Activated naive CD8-positive, alpha-beta T cell treated with anti-CD3 and anti-CD28 coated beads for 36 hours (primary cell): Measurements from ENCODE around the gene HAPLN3. TPM values are rescaled to one million over a fixed set of nuclear protein-coding genes. Genes with fewer than 3 reads are reported as not detected.

Experiments
- DNase-seq: peaks from one replicate; pipeline ENCODE4 v3.0.0; 2021
- H3K27ac Mint-ChIP-seq: one replicate; pipeline ENCODE4 v1.8.0; 2022; ENCODE audit warnings: mild to moderate bottlenecking, moderate library complexity, mixed read lengths
- H3K27me3 Mint-ChIP-seq: one replicate; pipeline ENCODE4 v1.8.0; 2022; ENCODE audit warnings: mild to moderate bottlenecking, mixed read lengths
- H3K36me3 Mint-ChIP-seq: one replicate; pipeline ENCODE4 v1.8.0; 2021; ENCODE audit warnings: mild to moderate bottlenecking, mixed read lengths
- H3K4me1 Mint-ChIP-seq: one replicate; pipeline ENCODE4 v1.8.0; 2021; ENCODE audit warnings: mixed read lengths
- H3K4me3 Mint-ChIP-seq: one replicate; pipeline ENCODE4 v1.8.0; 2022; ENCODE audit warnings: mild to moderate bottlenecking, moderate library complexity, mixed read lengths
- H3K9me3 Mint-ChIP-seq: one replicate; pipeline ENCODE4 v1.8.0; 2022; ENCODE audit warnings: mixed read lengths
- total RNA-seq, 2 experiments: library from RNA; stranded (reverse); gene quantifications; one replicate each; pipeline ENCODE4 v1.2.3, GENCODE V29; 2021

Gene HAPLN3
- total RNA-seq, 2 experiments from 2014 or later, result 82.6 to 83.2 TPM

GRCh38 chr15:88841236-88841635 lies 54.1 kb downstream of the HAPLN3 start:
- Mint-ChIP-seq H3K27me3 (peaks cover 3% of the 10 kb centered on the region), H3K27ac (no peak overlapping the region), H3K9me3 (no peaks in the 10 kb centered on the region), H3K4me1 (peaks cover 10% of the 10 kb centered on the region), H3K4me3 (no peak overlapping the region), H3K36me3 (no peaks in the 10 kb centered on the region)
- no peak for DNase-seq

- Mint-ChIP-seq H3K4me1 (peaks cover 6% of the 10 kb centered on the region), H3K4me3 (no peak overlapping the region), H3K9me3 (no peaks in the 10 kb centered on the region), H3K27me3 (peaks cover 3% of the 10 kb centered on the region), H3K27ac (no peak overlapping the region), H3K36me3 (no peaks in the 10 kb centered on the region)
- DNase-seq, result no peak
Measured at GRCh38 chr15:88839961-88840360, 55.4 kb downstream of the HAPLN3 start.

GRCh38 chr15:88839146-88839545 lies 56.2 kb downstream of the HAPLN3 start:
- Mint-ChIP-seq H3K36me3 (no peaks in the 10 kb centered on the region), H3K4me3 (no peak overlapping the region), H3K4me1 (peaks cover 1% of the 10 kb centered on the region), H3K9me3 (no peaks in the 10 kb centered on the region), H3K27ac (no peak overlapping the region), H3K27me3 (peaks cover 3% of the 10 kb centered on the region)
- DNase-seq, result no peak

- Mint-ChIP-seq H3K4me3 (no peak overlapping the region), H3K27me3 (peaks cover 3% of the 10 kb centered on the region), H3K9me3 (no peaks in the 10 kb centered on the region), H3K4me1 (peaks cover 1% of the 10 kb centered on the region), H3K36me3 (no peaks in the 10 kb centered on the region), H3K27ac (no peak overlapping the region)
- DNase-seq, result no peak
Measured at GRCh38 chr15:88838667-88839066, 56.7 kb downstream of the HAPLN3 start.

DNA sequence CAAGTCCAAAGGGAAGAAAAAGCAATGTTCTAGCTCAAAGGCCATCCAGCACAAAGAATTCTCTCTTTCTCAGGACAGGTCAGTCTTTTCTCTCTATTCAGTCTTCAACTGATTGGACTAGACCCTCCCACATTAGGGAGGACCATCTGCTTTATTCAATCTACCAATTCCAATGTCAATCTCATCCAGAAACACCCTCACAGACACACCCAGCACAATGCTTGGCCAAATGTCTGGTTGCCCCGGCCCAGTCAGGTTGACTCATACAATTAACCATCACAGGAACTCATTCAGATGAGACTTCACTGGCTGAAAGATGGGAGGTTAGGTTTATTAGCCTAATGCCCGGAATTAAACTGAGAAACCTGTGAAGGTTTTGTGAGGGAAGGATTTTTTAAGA lies 59.7 kb downstream of the HAPLN3 start:
- no peak for DNase-seq
- H3K27ac Mint-ChIP-seq, result no peak overlapping the region

DNA sequence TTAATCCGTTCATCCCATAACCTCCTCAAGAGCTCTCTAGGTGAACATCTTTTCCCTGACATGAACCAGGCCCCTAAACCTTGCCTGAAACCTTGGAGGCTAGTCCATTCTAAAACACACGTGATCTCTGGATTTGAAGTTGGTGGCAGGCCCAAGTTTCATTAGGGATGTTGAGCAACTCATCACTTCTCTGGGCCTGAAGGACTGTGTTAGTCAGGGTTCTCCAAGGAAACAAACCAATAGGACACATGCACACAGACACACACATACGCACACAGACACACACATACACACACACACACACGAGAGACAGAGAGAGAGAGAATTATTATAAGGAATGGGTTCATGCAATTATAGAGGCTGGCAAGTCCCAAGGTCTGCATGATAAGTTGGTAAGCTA lies 60.2 kb downstream of the HAPLN3 start:
- H3K27ac Mint-ChIP-seq, result no peak overlapping the region
- no peaks in the 10 kb centered on the region for H3K36me3 Mint-ChIP-seq
- peaks cover 3% of the 10 kb centered on the region for H3K27me3 Mint-ChIP-seq
- peaks cover 1% of the 10 kb centered on the region for H3K4me1 Mint-ChIP-seq
- no peak overlapping the region for H3K4me3 Mint-ChIP-seq
- DNase-seq, result no peak
- no peaks in the 10 kb centered on the region for H3K9me3 Mint-ChIP-seq

More for the DNA sequence above, 59.7 kb downstream of the HAPLN3 start:
- Mint-ChIP-seq H3K27me3 (peaks cover 3% of the 10 kb centered on the region), H3K9me3 (no peaks in the 10 kb centered on the region), H3K36me3 (no peaks in the 10 kb centered on the region), H3K4me1 (peaks cover 1% of the 10 kb centered on the region), H3K4me3 (no peak overlapping the region)

DNA sequence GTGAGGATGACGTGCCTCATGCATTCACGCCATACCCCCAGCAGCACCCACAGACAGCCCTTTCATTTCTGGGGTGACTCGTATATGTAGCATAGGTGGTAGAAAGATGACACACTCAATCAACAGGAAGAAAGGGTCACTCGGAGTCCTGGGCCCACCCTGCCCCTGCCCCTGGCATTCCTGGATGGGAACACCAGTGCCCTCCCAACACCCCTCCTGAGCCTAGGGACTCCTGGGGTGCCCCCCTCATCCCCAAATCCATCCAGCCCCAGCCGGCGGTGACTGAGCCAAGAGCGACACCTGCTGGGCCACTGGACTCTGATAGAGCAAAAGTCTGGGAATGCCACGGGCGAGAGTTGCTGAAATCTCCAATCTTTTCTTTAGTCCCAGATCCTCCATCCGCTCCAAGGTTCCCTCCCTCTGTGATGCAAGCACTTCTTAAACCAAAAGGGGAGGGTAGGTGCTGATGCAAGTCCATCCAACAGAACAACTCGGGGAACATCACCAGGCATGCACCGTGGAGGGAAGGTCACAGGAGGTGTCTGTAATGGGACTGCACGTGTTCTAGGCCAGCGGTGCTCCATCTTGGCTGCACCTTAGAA lies 61.0 kb downstream of the HAPLN3 start:
- DNase-seq, result no peak
- Mint-ChIP-seq H3K4me1 (peaks cover 1% of the 10 kb centered on the region), H3K9me3 (no peaks in the 10 kb centered on the region), H3K27me3 (peaks cover 3% of the 10 kb centered on the region), H3K36me3 (no peaks in the 10 kb centered on the region), H3K27ac (no peak overlapping the region), H3K4me3 (no peak overlapping the region)

DNA sequence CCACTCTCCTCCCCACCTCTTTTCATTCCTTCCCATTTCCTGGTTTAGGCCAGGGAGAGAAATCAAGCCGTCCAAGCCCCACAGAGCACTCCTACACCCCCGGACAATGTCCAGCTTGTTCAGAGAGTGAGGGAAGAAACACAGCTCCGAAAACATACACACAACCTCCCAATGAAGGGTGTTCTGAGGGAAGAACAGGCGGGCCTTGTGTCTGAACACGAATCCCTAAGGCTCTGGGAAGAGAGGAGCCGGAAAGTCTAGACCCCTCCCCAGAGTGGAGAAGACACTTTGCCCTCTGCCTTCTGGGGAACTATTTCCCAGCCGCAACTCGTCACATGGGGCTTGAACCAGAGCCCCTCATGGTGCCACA lies 61.6 kb downstream of the HAPLN3 start:
- no peaks in the 10 kb centered on the region for H3K36me3 Mint-ChIP-seq
- no peak overlapping the region for H3K27ac Mint-ChIP-seq
- peaks cover 1% of the 10 kb centered on the region for H3K4me1 Mint-ChIP-seq
- DNase-seq, result no peak
- H3K4me3 Mint-ChIP-seq, result no peak overlapping the region
- H3K27me3 Mint-ChIP-seq, result peaks cover under 1% of the 10 kb centered on the region
- H3K9me3 Mint-ChIP-seq, result no peaks in the 10 kb centered on the region

DNA sequence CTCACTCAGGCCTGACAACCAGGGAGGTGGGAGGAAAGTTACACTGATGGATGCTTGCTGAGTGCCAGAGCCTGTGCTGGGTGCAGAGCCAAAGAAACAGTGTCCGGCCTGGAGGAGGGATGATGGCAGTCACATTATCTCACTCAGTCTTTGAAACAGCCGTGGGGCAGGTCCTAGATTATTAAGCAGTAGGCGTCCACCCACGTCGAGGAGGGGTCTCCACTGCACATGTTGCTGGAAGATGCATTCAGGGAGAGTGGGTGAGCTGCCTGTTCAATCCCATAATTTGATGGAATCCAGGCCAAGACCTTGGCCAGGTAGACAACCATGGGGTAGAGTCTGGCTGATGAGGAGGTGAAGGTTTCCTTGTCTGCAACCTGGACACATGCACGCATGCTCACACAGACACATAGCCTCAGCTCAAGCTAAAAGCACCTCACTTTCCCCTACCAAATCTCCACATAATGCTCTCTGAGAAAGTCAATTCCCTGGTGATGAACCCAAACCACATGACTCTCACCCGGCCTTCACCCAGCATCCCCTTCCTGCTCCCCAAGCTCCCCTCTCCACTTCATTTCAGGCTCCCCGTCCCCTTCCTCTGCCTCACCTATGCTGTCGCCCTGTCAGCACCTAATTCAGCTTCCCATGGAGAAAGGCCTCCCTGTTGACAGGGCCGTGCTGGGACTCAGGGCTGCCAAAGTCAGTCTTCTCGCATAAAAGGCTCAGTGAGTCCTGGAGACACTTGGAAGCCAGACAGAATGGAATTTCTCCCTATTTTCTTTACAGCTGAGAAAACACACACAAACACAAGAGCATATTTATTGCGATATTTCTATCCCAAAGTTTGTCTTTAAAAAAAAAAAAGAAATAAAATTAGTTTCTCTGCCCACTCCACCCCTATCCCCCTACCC lies 62.3 kb downstream of the HAPLN3 start:
- Mint-ChIP-seq H3K27me3 (no peaks in the 10 kb centered on the region), H3K27ac (no peak overlapping the region), H3K9me3 (no peaks in the 10 kb centered on the region), H3K36me3 (no peaks in the 10 kb centered on the region), H3K4me1 (peaks cover 1% of the 10 kb centered on the region), H3K4me3 (no peak overlapping the region)
- no peak for DNase-seq

- peaks cover 1% of the 10 kb centered on the region for H3K4me1 Mint-ChIP-seq
- no peaks in the 10 kb centered on the region for H3K9me3 Mint-ChIP-seq
- H3K27me3 Mint-ChIP-seq, result no peaks in the 10 kb centered on the region
- no peaks in the 10 kb centered on the region for H3K36me3 Mint-ChIP-seq
- H3K4me3 Mint-ChIP-seq, result no peak overlapping the region
- no peak overlapping the region for H3K27ac Mint-ChIP-seq
- DNase-seq, result no peak
Measured at GRCh38 chr15:88830016-88830415, 65.3 kb downstream of the HAPLN3 start.

DNA sequence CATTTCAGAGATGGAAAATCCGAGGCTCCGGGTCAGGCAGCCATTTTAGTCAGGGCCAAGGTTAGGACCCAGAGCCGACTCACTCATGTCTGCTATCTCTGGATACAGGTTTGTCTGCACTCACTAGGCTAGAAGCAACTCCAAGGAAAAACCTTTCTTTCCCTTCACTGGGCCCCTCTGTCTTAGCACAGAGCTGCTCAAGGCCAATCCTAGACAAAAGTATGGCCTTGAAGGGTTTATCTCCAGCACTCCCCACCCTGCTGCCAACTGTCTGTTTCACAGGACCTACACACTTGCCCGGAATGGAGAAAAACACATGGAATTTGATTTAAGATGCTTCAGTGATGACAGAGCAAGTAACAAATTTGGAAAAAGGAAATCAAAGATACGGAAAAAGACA lies 66.6 kb downstream of the HAPLN3 start:
- Mint-ChIP-seq H3K27ac (no peak overlapping the region), H3K4me1 (no peaks in the 10 kb centered on the region), H3K36me3 (no peaks in the 10 kb centered on the region), H3K9me3 (no peaks in the 10 kb centered on the region), H3K4me3 (no peak overlapping the region), H3K27me3 (no peaks in the 10 kb centered on the region)
- no peak for DNase-seq

Other genes with a start within 250 kb of the HAPLN3 start
- not detected for gene ACAN, start 92.1 kb downstream of the HAPLN3 start, total RNA-seq
- gene MFGE8, start 17.8 kb upstream of the HAPLN3 start, total RNA-seq, result 10 to 100 TPM; 33.1 to 37.8 TPM
- 10 to 100 TPM; 47.6 to 49.2 TPM for gene ABHD2, start 192.9 kb upstream of the HAPLN3 start, total RNA-seq